GM18873 (cell line): ENCODE results near the gene COL1A2.

Experiments
- ATAC-seq: cut with Tn5 transposase; IDR thresholded peaks from one replicate; pipeline ENCODE4 v1.9.1; 2021; ENCODE audit warnings: mild to moderate bottlenecking, moderate library complexity, moderate number of reproducible peaks; ENCODE audit not compliant: unreplicated experiment, low FRiP score

Gene COL1A2

DNA sequence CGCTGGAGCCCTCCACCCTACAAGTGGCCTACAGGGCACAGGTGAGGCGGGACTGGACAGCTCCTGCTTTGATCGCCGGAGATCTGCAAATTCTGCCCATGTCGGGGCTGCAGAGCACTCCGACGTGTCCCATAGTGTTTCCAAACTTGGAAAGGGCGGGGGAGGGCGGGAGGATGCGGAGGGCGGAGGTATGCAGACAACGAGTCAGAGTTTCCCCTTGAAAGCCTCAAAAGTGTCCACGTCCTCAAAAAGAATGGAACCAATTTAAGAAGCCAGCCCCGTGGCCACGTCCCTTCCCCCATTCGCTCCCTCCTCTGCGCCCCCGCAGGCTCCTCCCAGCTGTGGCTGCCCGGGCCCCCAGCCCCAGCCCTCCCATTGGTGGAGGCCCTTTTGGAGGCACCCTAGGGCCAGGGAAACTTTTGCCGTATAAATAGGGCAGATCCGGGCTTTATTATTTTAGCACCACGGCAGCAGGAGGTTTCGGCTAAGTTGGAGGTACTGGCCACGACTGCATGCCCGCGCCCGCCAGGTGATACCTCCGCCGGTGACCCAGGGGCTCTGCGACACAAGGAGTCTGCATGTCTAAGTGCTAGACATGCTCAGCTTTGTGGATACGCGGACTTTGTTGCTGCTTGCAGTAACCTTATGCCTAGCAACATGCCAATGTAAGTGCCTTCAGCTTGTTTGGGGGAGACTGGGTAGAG, at the start of gene COL1A2:
COL1A2 (plus strand) TSS at position 459 of the 704 bp plus-strand sequence; CDS start at position 596, 137 bp downstream.
- no peak for ATAC-seq

GRCh38 chr7:94345907-94346306, 48.8 kb upstream of the COL1A2 start:
- ATAC-seq = no peak

- no peak for ATAC-seq
These were observed 46.6 kb upstream of the COL1A2 start for GRCh38 chr7:94348142-94348541.

DNA sequence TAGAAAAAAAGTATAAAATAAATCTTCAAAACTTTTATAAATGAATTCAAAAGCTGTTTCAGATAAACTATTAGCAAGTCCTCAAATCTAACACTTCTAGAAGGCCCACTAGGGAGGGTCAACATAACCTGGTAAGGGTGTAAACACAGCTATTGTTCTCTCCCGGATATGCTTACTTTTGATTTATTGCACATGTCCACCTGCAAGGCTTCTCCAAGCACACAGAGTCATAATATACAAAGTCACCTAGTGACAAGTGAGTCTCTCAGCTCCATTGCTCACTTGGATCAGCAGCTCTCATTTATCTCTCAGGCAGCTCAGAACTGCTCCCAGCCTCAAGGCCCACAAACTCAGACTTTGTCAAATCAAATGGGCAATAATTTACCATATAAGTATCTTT, 44.0 kb upstream of the COL1A2 start:
- ATAC-seq = no peak

- no peak for ATAC-seq
These were observed 43.0 kb upstream of the COL1A2 start for GRCh38 chr7:94351703-94352102.

- no peak for ATAC-seq
These were observed 41.8 kb upstream of the COL1A2 start for GRCh38 chr7:94352887-94353286.

DNA sequence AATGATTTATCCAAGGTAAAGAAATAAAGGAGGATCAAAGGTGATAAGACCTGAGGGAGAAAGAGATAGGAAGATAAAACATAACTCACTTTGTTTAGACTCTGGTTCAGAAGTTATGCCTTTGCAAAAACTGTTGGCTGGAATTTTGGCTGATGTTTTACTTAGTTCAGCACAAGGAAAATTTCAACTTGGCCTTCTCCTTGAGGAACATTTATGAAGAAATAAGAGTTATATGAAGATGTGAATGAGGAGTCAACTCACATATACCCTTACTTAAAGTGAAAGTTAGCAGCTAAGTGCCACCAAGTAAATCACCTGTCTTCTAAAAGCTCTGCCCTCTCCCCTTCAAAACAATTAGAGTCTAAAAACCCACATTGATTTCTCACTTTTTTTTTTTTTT, 39.7 kb upstream of the COL1A2 start:
- no peak for ATAC-seq

- no peak for ATAC-seq
These were observed 39.2 kb upstream of the COL1A2 start for GRCh38 chr7:94355454-94355853.

GRCh38 chr7:94357076-94357475, 37.6 kb upstream of the COL1A2 start:
- no peak for ATAC-seq

DNA sequence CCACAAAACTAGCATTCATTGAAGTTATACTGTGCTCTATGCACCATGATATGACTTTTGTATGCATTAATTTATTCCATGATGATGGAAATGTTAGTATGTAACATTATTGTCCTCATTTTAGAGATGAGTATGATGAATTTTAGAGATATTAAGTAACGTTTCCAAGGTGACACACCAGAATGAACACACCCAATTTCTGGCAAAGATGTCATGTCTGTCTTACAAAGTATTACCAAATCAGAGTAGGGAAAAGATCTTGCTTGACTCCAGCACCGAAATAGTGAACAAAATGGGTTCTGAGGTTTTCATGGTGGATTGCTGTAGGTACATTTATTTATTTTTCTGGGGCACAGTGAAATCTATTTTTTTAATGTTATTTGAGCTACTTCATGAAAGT, 33.8 kb upstream of the COL1A2 start:
- no peak for ATAC-seq

- ATAC-seq = no peak
These were observed 32.4 kb upstream of the COL1A2 start for GRCh38 chr7:94362276-94362675.

DNA sequence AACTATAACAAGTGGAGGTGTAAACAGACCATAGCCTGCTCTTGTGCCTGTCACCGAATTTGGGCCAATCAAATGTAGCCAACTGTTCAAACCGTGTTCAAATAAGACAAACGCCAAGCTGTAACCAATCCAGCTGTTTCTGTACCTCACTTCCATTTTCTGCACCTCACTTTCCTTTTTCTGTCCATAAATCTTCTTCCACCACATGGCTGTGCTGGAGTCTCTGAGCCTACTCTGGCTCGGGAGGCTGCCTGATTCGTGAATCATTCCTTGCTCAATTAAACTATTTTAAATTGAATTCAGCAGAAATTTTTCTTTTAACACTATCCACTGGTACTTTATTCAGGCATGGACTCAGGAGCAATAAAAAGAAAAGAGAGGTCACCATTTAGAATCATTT, 29.9 kb upstream of the COL1A2 start:
- ATAC-seq = no peak

DNA sequence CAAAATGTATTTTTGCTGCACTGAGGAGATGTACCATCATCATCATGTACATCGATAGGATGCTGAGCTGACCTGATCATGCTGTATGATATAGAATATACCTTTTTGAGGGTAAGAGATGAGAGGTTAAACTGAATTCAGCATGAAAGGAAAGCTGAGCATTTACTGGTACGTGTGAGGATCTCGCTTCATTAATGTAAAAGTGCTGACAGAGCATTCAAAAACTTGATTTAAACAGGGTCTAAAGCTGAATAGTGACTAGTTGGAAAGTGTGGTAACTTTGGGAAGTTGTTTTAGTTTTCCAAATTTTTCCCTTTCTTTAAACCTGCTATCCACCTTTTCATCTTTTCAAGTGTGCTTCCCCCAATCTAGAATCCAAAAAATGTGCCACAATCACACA, 28.5 kb upstream of the COL1A2 start:
- ATAC-seq = no peak

GRCh38 chr7:94366832-94367231, 27.9 kb upstream of the COL1A2 start:
- no peak for ATAC-seq

DNA sequence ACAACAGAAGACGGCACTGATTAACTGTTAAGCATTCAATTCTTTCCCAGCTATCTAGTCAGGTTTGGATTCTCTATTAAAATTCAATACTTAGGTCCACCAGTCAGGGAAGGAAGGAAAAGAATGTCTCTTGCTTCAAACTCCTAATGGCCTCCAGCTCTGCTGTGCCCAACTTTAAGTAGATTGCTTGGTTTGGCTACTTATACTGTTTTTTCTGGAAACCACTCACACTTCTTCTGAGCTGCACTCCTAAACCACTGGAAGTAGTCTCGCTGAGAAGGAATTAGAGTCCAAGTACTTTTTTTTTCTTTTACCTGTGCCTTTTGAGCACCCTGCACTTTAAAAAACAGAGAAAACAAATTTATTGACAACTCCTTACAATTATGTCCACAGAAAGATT, 26.7 kb upstream of the COL1A2 start:
- ATAC-seq = no peak

DNA sequence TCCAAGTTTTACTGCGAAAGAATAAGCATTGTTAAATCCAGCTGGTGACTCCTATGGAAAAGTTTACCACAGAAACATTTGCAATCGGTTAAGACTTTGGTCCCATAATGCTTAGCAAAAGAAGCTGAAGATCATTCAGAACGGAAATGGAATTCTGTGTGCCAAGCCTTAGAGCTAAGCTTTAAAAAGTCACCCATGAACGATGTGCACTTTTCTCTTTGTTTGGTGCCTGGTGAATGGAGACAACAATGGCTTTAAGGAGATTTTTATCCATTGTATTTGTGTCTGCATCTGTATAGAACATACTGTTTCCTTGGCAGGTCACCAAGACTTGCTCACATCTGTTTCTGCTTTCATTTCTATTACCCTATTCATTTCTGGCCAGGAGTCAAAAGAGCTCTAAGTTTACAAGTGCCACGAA, 26.3 kb upstream of the COL1A2 start:
- no peak for ATAC-seq

- ATAC-seq = no peak
These were observed 20.5 kb upstream of the COL1A2 start for GRCh38 chr7:94374231-94374630.

GRCh38 chr7:94374721-94375566, 19.8 kb upstream of the COL1A2 start:
- ATAC-seq = no peak

GRCh38 chr7:94375691-94376090, 19.0 kb upstream of the COL1A2 start:
- no peak for ATAC-seq

DNA sequence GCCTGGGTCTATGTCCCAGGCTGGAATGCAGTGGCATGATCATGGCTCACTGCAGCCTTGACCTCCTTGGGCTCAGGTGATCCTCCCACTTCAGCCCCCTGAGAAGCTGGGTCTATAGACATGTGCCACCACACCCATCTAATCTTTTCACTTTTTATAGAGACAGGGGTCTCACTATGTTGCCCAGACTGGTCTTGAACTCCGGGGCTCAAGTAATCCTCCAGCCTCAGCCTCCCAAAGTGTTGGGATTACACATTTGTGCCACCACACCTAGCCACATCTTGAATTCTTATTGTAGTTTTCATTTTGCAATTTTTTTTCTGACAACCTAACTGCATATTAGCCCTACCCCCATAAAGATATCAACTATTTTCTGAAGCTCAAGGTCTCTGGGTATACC, 18.4 kb upstream of the COL1A2 start:
- no peak for ATAC-seq

GRCh38 chr7:94378356-94378755, 16.3 kb upstream of the COL1A2 start:
- no peak for ATAC-seq

DNA sequence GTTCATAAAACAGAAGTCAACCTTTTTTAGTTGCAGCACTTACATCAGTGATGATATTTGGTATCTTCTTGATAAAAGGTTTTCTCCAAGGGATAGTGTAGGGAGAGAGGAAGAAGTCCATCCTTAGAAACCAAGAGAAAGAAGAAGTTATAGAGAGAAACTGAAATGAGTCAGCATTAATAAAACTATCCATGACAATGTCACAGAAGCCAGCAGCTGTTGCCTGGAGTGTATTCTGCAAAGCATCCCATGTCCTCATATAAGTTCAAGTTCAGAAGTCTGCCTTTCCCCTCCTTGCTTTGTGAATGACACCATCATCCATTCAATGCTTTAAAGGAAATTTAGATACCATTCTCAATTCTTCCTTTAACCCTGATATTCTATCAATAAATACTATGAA, 14.4 kb upstream of the COL1A2 start:
- ATAC-seq = no peak
